Loucy (cell line): ENCODE data around the gene CCDC187.

ENCODE experiments used
- H2AFZ ChIP-seq: fragments of 200-600 bp; sonication (generic); 2 replicates; pipeline ENCODE4 v1.6.0; 2016; ENCODE audit warnings: antibody characterized with exemption, mild to moderate bottlenecking, low read length, moderate library complexity
- H3F3A ChIP-seq: fragments of 200-600 bp; 2 replicates; pipeline ENCODE4 v1.6.0; 2016; ENCODE audit warnings: antibody characterized with exemption, low read depth, mild to moderate bottlenecking
- H3K27me3 ChIP-seq: fragments of 200-600 bp; sonication (generic); 2 replicates; pipeline ENCODE4 v1.6.1; 2014; ENCODE audit warnings: low read length, mild to moderate bottlenecking; ENCODE audit not compliant: insufficient read depth, poor library complexity, severe bottlenecking
- H3K36me3 ChIP-seq: fragments of 200-600 bp; sonication (generic); 2 replicates; pipeline ENCODE4 v1.6.1; 2016; ENCODE audit warnings: low read length; ENCODE audit not compliant: insufficient read depth
- H3K4me1 ChIP-seq: fragments of 200-600 bp; sonication (generic); 2 replicates; pipeline ENCODE4 v1.5.1; 2014; ENCODE audit warnings: low read length, mild to moderate bottlenecking; ENCODE audit not compliant: insufficient read depth, poor library complexity, severe bottlenecking
- H3K4me2 ChIP-seq: fragments of 200-600 bp; sonication (generic); 2 replicates; pipeline ENCODE4 v1.6.0; 2014; ENCODE audit warnings: antibody characterized with exemption, low read length, low read depth, mild to moderate bottlenecking; ENCODE audit not compliant: poor library complexity, severe bottlenecking
- H3K4me3 ChIP-seq: fragments of 200-600 bp; sonication (generic); 2 replicates; pipeline ENCODE4 v1.5.1; 2014; ENCODE audit warnings: low read length, mild to moderate bottlenecking, mixed read lengths; ENCODE audit not compliant: poor library complexity, severe bottlenecking
- H3K79me2 ChIP-seq: fragments of 200-600 bp; sonication (generic); 2 replicates; pipeline ENCODE4 v1.6.1; 2014; ENCODE audit warnings: low read length; ENCODE audit not compliant: insufficient read depth
- H3K9ac ChIP-seq: fragments of 200-600 bp; sonication (generic); 2 replicates; pipeline ENCODE4 v1.6.0; 2014; ENCODE audit warnings: mild to moderate bottlenecking, low read depth, low read length, moderate library complexity; ENCODE audit not compliant: poor library complexity, severe bottlenecking
- H3K9me2 ChIP-seq: fragments of 200-600 bp; sonication (generic); replicated peaks from 2 replicates; pipeline ENCODE4 v1.6.1; 2016; ENCODE audit warnings: low read depth, low read length, mixed read lengths
- H3K9me3 ChIP-seq: fragments of 200-600 bp; sonication (generic); 2 replicates; pipeline ENCODE4 v1.6.1; 2014; ENCODE audit warnings: mild to moderate bottlenecking, antibody characterized with exemption, low read length, low read depth; ENCODE audit not compliant: insufficient read depth
- H4K20me1 ChIP-seq: fragments of 200-600 bp; sonication (generic); 2 replicates; pipeline ENCODE4 v1.6.0; 2014; ENCODE audit warnings: antibody characterized with exemption, low read length, mild to moderate bottlenecking; ENCODE audit not compliant: insufficient read depth, poor library complexity, severe bottlenecking
- EZH2phosphoT487 ChIP-seq: fragments of 200-600 bp; IDR thresholded peaks from 2 replicates; pipeline ENCODE4 v1.6.1; 2018; ENCODE audit warnings: antibody characterized with exemption, mild to moderate bottlenecking, moderate library complexity, borderline replicate concordance
- TF ChIP-seq, protein P1 (sequence below): fragments of 200-600 bp; sonication (generic); conservative IDR thresholded peaks from 2 replicates; pipeline ENCODE4 v1.5.1; 2014; ENCODE audit warnings: mild to moderate bottlenecking, antibody characterized with exemption, low read length

The CCDC187 gene

DNA sequence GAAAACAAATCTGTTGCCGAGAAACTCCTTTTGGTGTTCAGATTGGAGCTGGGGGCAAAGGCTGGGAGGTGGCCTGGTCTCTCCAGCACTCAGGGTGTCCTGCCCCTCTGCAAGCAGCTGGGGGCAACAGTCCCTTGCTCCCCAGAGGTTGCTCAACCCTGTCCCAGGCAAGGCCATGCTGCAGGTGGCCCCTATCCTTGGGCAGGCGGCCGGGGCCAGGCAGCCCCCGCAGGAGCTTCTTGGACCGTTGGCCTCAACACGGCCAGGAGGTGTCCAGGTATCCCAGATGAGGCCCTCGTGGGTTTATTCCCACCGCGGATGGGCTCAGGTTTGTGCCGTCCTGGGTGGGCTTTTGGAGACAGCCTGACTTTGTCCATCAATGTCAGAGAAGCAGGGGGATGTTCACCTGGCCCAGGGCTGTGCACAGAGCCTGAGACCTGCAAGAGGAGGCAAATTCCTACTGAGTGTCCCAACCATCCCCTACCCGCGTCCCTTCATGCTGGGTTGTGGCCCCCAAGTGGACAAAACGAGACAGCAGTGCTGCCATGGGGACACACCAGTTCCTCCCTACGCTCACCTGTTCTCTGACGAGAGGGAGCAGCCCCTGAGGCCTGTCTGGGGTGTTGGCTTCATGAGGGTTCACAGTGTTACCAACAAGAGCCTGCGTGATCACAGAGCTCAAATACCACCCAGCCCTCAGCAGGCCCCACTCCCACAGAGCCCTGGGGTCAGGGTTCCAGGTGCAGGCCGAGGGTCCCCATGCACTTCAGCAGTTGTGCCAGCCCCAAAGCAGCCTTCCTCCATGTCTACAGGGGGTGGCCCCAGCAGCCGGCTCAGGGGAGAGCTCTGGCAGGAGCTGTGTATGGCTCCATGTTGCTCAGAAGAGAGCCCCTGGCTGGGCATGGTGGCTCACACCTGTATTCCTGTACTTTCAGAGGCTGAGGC is 9.5 kb upstream of the CCDC187 start:
- Histone ChIP-seq H3K9ac (no peak overlapping the region), H3K9me2 (no peaks in the 10 kb centered on the region), H3K4me1 (peaks cover 14% of the 10 kb centered on the region), H3K36me3 (no peaks in the 10 kb centered on the region), H3K4me3 (no peak overlapping the region), H3K4me2 (no peak overlapping the region), H2AFZ (no peak overlapping the region), H3K9me3 (no peaks in the 10 kb centered on the region; the same call in 1 of the 2 replicates), H3K79me2 (no peaks in the 10 kb centered on the region), H4K20me1 (no peaks in the 10 kb centered on the region), H3K27me3 (no peaks in the 10 kb centered on the region), H3F3A (no peaks in the 10 kb centered on the region)
- no peak for TF ChIP-seq EZH2phosphoT487
- TF ChIP-seq, protein P1, sequence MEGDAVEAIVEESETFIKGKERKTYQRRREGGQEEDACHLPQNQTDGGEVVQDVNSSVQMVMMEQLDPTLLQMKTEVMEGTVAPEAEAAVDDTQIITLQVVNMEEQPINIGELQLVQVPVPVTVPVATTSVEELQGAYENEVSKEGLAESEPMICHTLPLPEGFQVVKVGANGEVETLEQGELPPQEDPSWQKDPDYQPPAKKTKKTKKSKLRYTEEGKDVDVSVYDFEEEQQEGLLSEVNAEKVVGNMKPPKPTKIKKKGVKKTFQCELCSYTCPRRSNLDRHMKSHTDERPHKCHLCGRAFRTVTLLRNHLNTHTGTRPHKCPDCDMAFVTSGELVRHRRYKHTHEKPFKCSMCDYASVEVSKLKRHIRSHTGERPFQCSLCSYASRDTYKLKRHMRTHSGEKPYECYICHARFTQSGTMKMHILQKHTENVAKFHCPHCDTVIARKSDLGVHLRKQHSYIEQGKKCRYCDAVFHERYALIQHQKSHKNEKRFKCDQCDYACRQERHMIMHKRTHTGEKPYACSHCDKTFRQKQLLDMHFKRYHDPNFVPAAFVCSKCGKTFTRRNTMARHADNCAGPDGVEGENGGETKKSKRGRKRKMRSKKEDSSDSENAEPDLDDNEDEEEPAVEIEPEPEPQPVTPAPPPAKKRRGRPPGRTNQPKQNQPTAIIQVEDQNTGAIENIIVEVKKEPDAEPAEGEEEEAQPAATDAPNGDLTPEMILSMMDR, result no peak

DNA sequence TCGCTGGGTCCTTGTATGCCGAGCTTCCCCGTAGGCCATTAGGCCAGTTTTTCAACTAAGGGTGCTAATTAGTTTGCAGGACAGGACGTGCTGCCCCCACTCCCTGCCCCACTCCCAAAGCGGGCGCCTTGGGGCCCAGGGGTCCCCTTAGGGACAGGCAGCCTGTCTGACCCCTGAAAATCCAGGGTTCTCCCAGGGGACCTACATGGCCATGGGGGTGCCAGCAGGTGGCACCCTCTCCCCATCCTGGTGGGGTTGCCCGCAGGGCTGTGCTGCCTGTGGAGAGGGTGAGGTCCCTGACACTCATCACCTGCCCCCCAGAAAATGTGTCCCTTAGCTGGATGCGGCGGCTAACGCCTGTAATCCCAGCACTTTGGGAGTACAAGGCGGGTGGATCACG is 8.5 kb upstream of the CCDC187 start:
- Histone ChIP-seq H3K4me2 (no peak overlapping the region), H3F3A (no peaks in the 10 kb centered on the region), H3K36me3 (no peaks in the 10 kb centered on the region), H3K79me2 (no peaks in the 10 kb centered on the region), H3K4me3 (no peak overlapping the region), H3K9me2 (no peaks in the 10 kb centered on the region), H3K4me1 (peaks cover 14% of the 10 kb centered on the region), H3K9me3 (no peaks in the 10 kb centered on the region; the same call in 1 of the 2 replicates), H3K9ac (no peak overlapping the region), H3K27me3 (no peaks in the 10 kb centered on the region), H4K20me1 (no peaks in the 10 kb centered on the region), H2AFZ (no peak overlapping the region)
- TF ChIP-seq EZH2phosphoT487, result no peak
- TF ChIP-seq, protein P1, result peak; percentile 68

DNA sequence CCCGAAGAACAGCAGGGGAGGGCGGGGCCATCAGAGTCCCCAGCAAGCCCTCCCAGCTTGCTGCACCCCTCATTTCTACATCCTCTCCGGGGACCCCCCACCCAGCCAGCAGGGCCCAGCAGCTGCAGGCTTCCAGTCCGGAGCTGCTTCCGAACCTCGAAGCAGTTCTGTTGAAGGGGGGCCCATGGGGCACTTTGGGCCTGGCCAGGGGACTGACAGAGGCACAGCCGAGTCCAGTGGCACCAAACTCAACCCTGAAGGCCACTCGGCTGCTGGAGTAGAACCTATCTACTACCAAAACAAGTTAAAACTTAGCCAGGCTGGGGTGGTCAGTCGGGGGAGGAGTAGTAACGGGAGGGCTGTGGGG is 8.1 kb upstream of the CCDC187 start:
- Histone ChIP-seq H3K9me3 (no peaks in the 10 kb centered on the region; the same call in 1 of the 2 replicates), H3K4me2 (no peak overlapping the region), H3K9me2 (no peaks in the 10 kb centered on the region), H3K36me3 (no peaks in the 10 kb centered on the region), H3K79me2 (no peaks in the 10 kb centered on the region), H3K4me3 (no peak overlapping the region), H3K9ac (no peak overlapping the region), H3F3A (no peaks in the 10 kb centered on the region), H4K20me1 (no peaks in the 10 kb centered on the region), H2AFZ (no peak overlapping the region), H3K27me3 (no peaks in the 10 kb centered on the region), H3K4me1 (peaks cover 14% of the 10 kb centered on the region)
- TF ChIP-seq EZH2phosphoT487, result no peak
- TF ChIP-seq, protein P1, result no peak
